Liver (tissue), 9 donors: ENCODE results near the gene PRKX. TPM values are rescaled to one million over a fixed set of nuclear protein-coding genes. Genes with fewer than 3 reads are reported as not detected.
"Not testable (repeated sequence)": the region's sequence is repeated elsewhere in the genome, so short reads cannot be mapped to it uniquely, and the experiment has no call there.

Experiments used
- DNase-seq: peaks from one replicate; pipeline ENCODE4 v3.0.0-alpha.2; 2017; ENCODE audit warnings: low spot score
- H3K27ac ChIP-seq, 2 donors: one replicate each; pipeline ENCODE4 v1.7.0; 2013; ENCODE audit warnings: inconsistent platforms in 2 of 2, low read length in 2 of 2, control low read depth in 1 of 2, low read depth in 1 of 2, mild to moderate bottlenecking in 1 of 2
- H3K27me3 ChIP-seq, 4 donors: one replicate each; pipeline versions ENCODE4 v1.6.1 to v1.7.0; 2013; ENCODE audit warnings: low read length in 3 of 4, inconsistent platforms in 1 of 4, mild to moderate bottlenecking in 1 of 4, moderate library complexity in 1 of 4; ENCODE audit not compliant: control insufficient read depth in 4 of 4, insufficient read depth in 4 of 4
- H3K36me3 ChIP-seq, 4 donors: one replicate each; pipeline versions ENCODE4 v1.6.1 to v1.7.0; 2013; ENCODE audit warnings: low read length in 3 of 4, mild to moderate bottlenecking in 3 of 4, low read depth in 1 of 4, moderate library complexity in 1 of 4; ENCODE audit not compliant: control insufficient read depth in 4 of 4, insufficient read depth in 3 of 4
- H3K4me1 ChIP-seq, 4 donors: one replicate each; pipeline versions ENCODE4 v1.6.1 to v1.7.0; 2013; ENCODE audit warnings: low read length in 3 of 4, mild to moderate bottlenecking in 3 of 4, moderate library complexity in 1 of 4; ENCODE audit not compliant: control insufficient read depth in 4 of 4, insufficient read depth in 4 of 4
- H3K4me3 ChIP-seq, 3 donors: one replicate each; pipeline versions ENCODE4 v1.6.1 to v1.7.0; 2013; ENCODE audit warnings: low read length in 3 of 3, control low read depth in 1 of 3, low read depth in 1 of 3, mild to moderate bottlenecking in 1 of 3
- H3K9ac ChIP-seq, 2 donors: one replicate each; pipeline ENCODE4 v1.7.0; 2013; ENCODE audit warnings: low read length in 2 of 2, mild to moderate bottlenecking in 2 of 2, moderate library complexity in 2 of 2, control low read depth in 1 of 2, low read depth in 1 of 2
- H3K9me3 ChIP-seq, 4 donors: one replicate each; pipeline versions ENCODE4 v1.6.1 to v1.7.0; 2013; ENCODE audit warnings: low read length in 3 of 4; ENCODE audit not compliant: control insufficient read depth in 4 of 4
- ATF3 ChIP-seq: IDR thresholded peaks from 2 replicates; pipeline ENCODE4 v1.6.1; 2016; ENCODE audit warnings: antibody characterized with exemption
- EGR1 ChIP-seq, 2 donors: IDR thresholded peaks; 2 replicates each; pipeline ENCODE4 v1.6.1; 2016 to 2018; ENCODE audit warnings: antibody characterized with exemption in 2 of 2, low read depth in 2 of 2
- FOXA2 ChIP-seq: IDR thresholded peaks from 2 replicates; pipeline ENCODE4 v1.6.1; 2016; ENCODE audit warnings: antibody characterized with exemption
- HNF4A ChIP-seq, 2 donors: conservative IDR thresholded peaks; 2 replicates each; pipeline ENCODE4 v1.6.1; 2016; ENCODE audit warnings: antibody characterized with exemption in 2 of 2, mild to moderate bottlenecking in 2 of 2
- HNF4G ChIP-seq: IDR thresholded peaks from 2 replicates; pipeline ENCODE4 v1.6.1; 2016; ENCODE audit warnings: antibody characterized with exemption
- JUND ChIP-seq, 2 donors: IDR thresholded peaks; 2 replicates each; pipeline ENCODE4 v1.6.1; 2016; ENCODE audit warnings: antibody characterized with exemption in 2 of 2
- MAX ChIP-seq: IDR thresholded peaks from 2 replicates; pipeline ENCODE4 v1.6.1; 2016; ENCODE audit warnings: antibody characterized with exemption
- NR2F2 ChIP-seq: IDR thresholded peaks from 2 replicates; pipeline ENCODE4 v1.6.1; 2016; ENCODE audit warnings: antibody characterized with exemption
- RAD21 ChIP-seq, 2 donors: IDR thresholded peaks; 2 replicates each; pipeline ENCODE4 v1.6.1; 2016; ENCODE audit warnings: antibody characterized with exemption in 2 of 2, mild to moderate bottlenecking in 2 of 2
- REST ChIP-seq: IDR thresholded peaks from 2 replicates; pipeline ENCODE4 v1.6.1; 2016; ENCODE audit warnings: antibody characterized with exemption, mild to moderate bottlenecking
- RXRA ChIP-seq, 2 donors: IDR thresholded peaks; 2 replicates each; pipeline ENCODE4 v1.6.1; 2017 to 2018; ENCODE audit warnings: antibody characterized with exemption in 2 of 2, mild to moderate bottlenecking in 1 of 2
- SP1 ChIP-seq: IDR thresholded peaks from 2 replicates; pipeline ENCODE4 v1.6.1; 2018; ENCODE audit warnings: antibody characterized with exemption, mild to moderate bottlenecking
- TAF1 ChIP-seq: conservative IDR thresholded peaks from 2 replicates; pipeline ENCODE4 v1.6.1; 2016; ENCODE audit warnings: antibody characterized with exemption, mild to moderate bottlenecking
- YY1 ChIP-seq: IDR thresholded peaks from 2 replicates; pipeline ENCODE4 v1.6.1; 2016; ENCODE audit warnings: antibody characterized with exemption, mild to moderate bottlenecking
- ZBTB33 ChIP-seq: IDR thresholded peaks from 2 replicates; pipeline ENCODE4 v1.6.1; 2016; ENCODE audit warnings: antibody characterized with exemption
- WGBS: extraction: QIAGEN DNeasy Blood & Tissue Kit; methylation state at CpG from one replicate; pipeline ENCODE4 v1.1.7; 2013; 5-methylcytosine and 5-hydroxymethylcytosine counted together
- polyA plus RNA-seq, 2 donors: library from polyadenylated mRNA; stranded (reverse) in 1 of 2; unstranded in 1 of 2; fragments of 200-250 nt in 1 of 2; fragments of >200 nt in 1 of 2; fragmentation: Nextera tagmentation in 1 of 2; extraction: Ambion mirVana in 1 of 2; gene quantifications; one replicate each; pipeline versions ENCODE4 v1.2.1 to v1.2.3, GENCODE V29; 2013 to 2015
- total RNA-seq, 2 donors: library from RNA; depleted of rRNA; stranded (reverse); fragments of >200 nt; gene quantifications; one replicate each; pipeline ENCODE4 v1.2.3, GENCODE V29; 2014
- donor health status: healthy.
- donor health status: healthy.
- donor health status: healthy.
- donor health status: healthy.
- donor health status: healthy.

Gene PRKX
- total and polyA plus RNA-seq, 4 donors: 0.63 to 4.0 (median 1.7) TPM

- TF ChIP-seq ZBTB33: no peak
- TF ChIP-seq SP1: no peak
- no peak for TF ChIP-seq HNF4A (conservative IDR thresholded peaks at IDR 0.05)
- TF ChIP-seq JUND (IDR thresholded peaks at IDR 0.05): no peak
- TF ChIP-seq ATF3: no peak
- no peak for TF ChIP-seq HNF4G
- TF ChIP-seq MAX: no peak
- TF ChIP-seq TAF1: no peak
- no peak for TF ChIP-seq RXRA (IDR thresholded peaks at IDR 0.05)
- no peak for TF ChIP-seq NR2F2
- TF ChIP-seq EGR1 (IDR thresholded peaks at IDR 0.05; ENCODE audit: low read depth in 2 of 2): no peak
Measured at GRCh38 chrX:3748052-3748559, 34.7 kb upstream of the PRKX start (continued).

GRCh38 chrX:3743801-3744439, 30.5 kb upstream of the PRKX start:
- no peak overlapping the region for H3K9ac ChIP-seq
- no peak for TF ChIP-seq RXRA (IDR thresholded peaks at IDR 0.05)
- no peak for TF ChIP-seq ATF3
- no peak for TF ChIP-seq HNF4G
- TF ChIP-seq FOXA2: no peak
- no peak for TF ChIP-seq MAX
- TF ChIP-seq TAF1: no peak
- H3K4me1 ChIP-seq: no peaks in the 10 kb centered on the region
- WGBS: 50% methylated on average over 8 of the region's 8 CpGs
- H3K9me3 ChIP-seq: peaks cover 0 to 2% (median 0%) of the 10 kb centered on the region in 4 donors
- no peak overlapping the region for H3K27ac ChIP-seq
- H3K4me3 ChIP-seq: no peak overlapping the region
- DNase-seq: no peak
- no peaks in the 10 kb centered on the region for H3K36me3 ChIP-seq
- H3K27me3 ChIP-seq: no peaks in the 10 kb centered on the region

- not testable (repeated sequence) for H3K9ac ChIP-seq, H3K27ac ChIP-seq, H3K27me3 ChIP-seq, H3K4me1 ChIP-seq, H3K36me3 ChIP-seq, H3K9me3 ChIP-seq, H3K4me3 ChIP-seq, DNase-seq
- 84% methylated on average over 8 of the region's 8 CpGs for WGBS
Measured at GRCh38 chrX:3740946-3741345, 27.5 kb upstream of the PRKX start.

GRCh38 chrX:3738509-3738908, 25.1 kb upstream of the PRKX start:
- no peak for DNase-seq
- TF ChIP-seq RAD21 (IDR thresholded peaks at IDR 0.05) (no peak), REST (no peak), HNF4G (no peak), HNF4A (conservative IDR thresholded peaks at IDR 0.05) (no peak), YY1 (no peak)
- peaks cover 0 to 2% (median 0%) of the 10 kb centered on the region in 4 donors for H3K9me3 ChIP-seq

GRCh38 chrX:3736536-3736935, 23.1 kb upstream of the PRKX start:
- not testable (repeated sequence) for H3K9ac ChIP-seq, H3K9me3 ChIP-seq, H3K4me3 ChIP-seq, H3K36me3 ChIP-seq, DNase-seq, H3K27ac ChIP-seq, H3K4me1 ChIP-seq, H3K27me3 ChIP-seq
- WGBS: 81% methylated on average over 11 of the region's 11 CpGs

More at GRCh38 chrX:3738509-3738908, 25.1 kb upstream of the PRKX start:
- Histone ChIP-seq H3K36me3 (no peaks in the 10 kb centered on the region), H3K27ac (no peak overlapping the region), H3K4me1 (no peaks in the 10 kb centered on the region), H3K4me3 (no peak overlapping the region), H3K27me3 (no peaks in the 10 kb centered on the region), H3K9ac (no peak overlapping the region)
